Glomerular endothelial cell (primary cell): ENCODE results near the gene SLC24A2. TPM values are rescaled to one million over a fixed set of nuclear protein-coding genes. Genes with fewer than 3 reads are reported as not detected.

Experiments used
- DNase-seq: peaks from one replicate; pipeline ENCODE4 v3.0.0-alpha.2; 2011; ENCODE audit warnings: low read depth, low spot score; ENCODE audit errors: extremely low read depth
- total RNA-seq: library from RNA; depleted of rRNA; stranded (reverse); fragments of >200 nt; gene quantifications from 2 replicates; pipeline ENCODE4 v1.2.3, GENCODE V29; 2015

The SLC24A2 gene
- total RNA-seq, 1 donor from 2014 or later: 0.06 TPM

- DNase-seq: no peak
Observed at GRCh38 chr9:19768798-19769197, 20.0 kb downstream of the SLC24A2 start.

- DNase-seq: no peak
Observed at GRCh38 chr9:19759066-19759465, 29.8 kb downstream of the SLC24A2 start.

DNA sequence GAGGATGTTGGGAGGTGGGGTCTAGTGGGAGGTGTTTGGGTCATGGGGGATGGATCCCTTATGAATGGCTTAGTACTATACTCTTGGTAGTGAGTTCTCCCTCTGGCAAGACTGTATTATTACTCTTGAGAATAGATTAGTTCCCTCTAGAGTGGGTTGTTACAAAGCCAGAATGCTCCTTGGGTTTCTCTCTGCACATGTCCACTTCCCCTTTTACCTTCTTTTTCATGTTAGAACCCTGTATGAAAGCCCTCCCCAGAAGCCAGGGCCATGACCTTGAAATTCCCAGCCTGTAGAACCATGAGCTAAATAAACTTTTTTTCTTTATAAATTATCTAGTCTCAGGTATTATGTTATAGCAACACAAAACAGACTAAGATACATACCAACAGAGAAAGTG lies 31.1 kb downstream of the SLC24A2 start:
- DNase-seq: no peak

- no peak for DNase-seq
Observed at GRCh38 chr9:19754921-19755320, 33.9 kb downstream of the SLC24A2 start.

DNA sequence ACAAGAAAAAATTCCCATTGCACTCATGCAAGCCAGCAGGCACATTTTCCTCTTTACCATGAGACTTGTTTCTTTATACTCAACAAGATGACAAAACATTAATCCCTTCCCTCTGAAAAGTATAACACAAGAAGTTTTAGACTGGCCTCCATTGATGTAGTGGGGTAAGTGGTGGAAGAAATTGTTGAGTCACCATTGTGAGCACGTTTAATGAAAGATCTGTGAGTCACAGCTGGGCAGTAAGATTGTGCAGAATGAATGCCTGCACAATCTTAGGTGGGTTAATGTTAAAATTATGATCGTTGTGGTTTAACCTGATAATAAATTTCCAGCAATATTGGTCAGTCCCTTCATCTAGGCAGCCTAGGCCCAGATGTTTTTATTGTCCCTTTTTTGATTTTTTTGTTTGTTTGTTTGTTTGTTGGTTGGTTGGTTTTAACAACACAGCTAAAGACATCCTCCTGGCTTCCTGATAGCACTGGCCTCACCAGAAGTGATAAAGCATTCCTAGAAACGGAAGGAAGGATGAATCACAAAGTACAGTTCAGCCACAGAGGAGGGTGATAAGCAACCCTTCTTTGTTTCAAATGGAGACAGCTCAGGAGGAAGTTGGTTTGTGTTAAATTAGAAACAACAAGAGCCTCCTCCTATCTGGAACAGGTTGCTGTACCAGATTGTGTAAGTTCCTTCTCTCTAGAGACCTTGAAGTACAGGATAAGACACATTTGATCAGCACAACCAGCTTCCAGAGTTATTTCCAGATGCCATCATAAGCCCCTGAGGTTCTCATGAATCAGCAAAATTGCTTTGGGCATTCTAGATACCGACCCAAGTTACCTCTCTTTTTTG lies 40.3 kb downstream of the SLC24A2 start:
- peak; percentile 39 for DNase-seq

GRCh38 chr9:19746223-19746622 lies 42.6 kb downstream of the SLC24A2 start:
- DNase-seq: no peak

GRCh38 chr9:19741178-19741577 lies 47.7 kb downstream of the SLC24A2 start:
- no peak for DNase-seq
